NCI-H2029 (cell line): ENCODE measurements around the gene CRK.
"Not testable (repeated sequence)": the region's sequence is repeated elsewhere in the genome, so short reads cannot be mapped to it uniquely, and the experiment has no call there.

ENCODE experiments used
- DNase-seq: peaks from one replicate; lab custom pipeline; 2025; lab: John Stamatoyannopoulos, UW

The CRK gene

DNA sequence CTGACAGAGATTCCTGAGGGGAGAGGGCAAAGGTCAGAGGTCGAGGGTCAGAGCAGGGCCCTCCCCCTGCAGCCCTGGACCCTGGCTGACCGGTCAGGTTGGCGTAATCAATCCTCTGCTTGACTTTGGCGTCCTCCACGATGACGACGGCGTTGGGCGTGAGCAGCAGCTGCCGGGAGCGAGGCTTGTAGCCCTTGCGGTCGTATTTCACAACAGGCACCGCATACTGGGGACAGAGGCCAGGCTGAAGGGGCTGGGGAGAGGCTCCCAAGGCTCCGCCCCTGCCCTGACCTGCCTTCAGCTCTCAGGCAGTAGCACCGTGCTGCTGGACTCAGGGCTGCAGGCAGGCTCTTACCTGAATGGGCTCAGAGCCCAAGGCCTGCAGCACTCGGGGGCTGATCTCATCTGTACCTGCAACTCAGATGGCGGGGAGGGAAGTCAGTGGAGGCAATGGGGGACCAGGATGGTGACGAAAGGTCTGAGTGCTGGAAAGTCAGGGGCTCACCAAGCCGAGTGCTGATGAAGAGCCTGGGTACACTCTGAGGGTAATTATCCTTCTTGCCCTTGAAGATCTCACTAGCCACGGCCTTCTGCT, 12.0 kb upstream of the CRK start:
- DNase-seq, result no peak

DNA sequence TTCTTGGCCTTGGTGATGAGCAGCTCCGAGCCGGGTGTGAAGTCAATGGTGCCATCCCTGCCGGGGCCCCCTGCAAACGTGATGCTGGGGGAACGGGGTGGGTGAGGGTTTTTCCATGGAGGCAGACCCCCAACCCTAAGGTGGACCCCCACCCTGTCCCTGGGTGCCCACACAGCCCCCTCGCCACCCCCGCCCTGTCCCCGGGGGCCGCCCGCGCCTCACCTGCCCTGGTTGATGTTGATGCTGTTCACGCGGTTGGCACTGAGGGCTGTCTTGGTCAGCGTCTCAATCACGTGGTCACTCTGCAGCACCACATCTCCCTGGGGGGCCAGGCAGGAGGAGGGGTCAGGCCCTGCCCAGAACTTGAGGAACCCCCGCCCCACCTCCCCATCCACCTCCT, 11.2 kb upstream of the CRK start:
- DNase-seq, result no peak

DNA sequence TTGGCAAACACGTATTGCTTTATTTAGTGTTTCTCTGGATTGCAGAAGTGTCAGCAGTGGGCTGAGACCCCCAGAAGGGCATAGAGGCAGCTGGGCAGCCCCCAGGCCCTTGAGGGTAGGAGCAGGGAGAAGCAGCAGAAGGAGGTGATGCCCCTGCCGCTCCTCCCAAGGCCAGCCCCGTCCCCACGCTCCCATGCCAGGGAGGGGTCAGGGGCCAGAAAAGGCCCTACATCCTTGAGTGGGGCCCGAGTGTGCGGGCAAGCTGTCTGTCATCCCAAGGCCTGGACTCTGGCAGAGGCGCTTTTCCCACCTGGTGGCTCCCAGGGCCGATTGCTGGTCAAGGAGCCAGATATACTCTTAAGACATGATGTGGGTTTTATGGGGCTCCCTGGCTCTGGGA, 8.2 kb upstream of the CRK start:
- DNase-seq, result no peak

DNA sequence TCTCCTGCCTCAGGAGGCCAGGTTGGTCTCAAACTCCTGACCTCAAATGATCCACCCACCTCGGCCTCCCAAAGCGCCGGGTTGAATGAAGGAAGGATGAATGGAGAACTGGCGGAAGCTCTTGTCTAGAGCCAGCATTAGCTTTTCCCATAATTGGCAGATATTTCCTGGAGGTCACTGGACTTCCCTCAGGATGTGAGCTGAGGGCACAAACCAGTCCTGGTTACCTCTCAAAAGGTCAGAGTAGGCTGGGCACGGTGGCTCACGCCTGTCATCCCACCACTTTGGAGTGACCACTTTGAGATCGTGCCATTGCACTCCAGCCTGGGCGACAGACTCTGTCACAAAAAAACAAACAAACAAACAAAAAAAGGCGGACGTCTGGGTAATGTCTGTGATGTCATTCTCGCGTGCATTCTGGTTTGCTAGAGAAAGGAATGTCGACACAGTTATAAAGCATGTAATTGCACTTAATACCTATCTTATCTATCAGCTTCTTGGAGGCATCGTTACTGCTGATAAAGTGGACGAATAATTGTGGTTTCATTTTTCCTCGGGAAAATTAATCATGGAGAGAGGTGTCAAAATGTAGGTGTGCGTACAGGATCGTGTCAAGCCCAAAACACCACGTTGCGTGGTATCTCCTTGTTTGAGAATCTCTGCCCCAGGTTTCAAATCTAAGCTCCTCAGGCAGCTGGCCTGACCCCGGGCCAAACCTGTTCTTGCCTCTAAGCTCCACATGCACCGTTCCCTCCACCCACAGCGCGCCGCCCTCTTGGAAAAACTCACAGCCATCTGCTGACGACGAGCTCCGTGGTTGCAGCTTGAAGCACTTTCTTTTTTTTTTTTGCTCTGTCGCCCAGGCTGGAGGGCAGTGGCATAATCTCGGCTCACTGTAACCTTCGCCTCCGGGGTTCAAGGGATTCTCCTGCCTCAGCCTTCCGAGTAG, 6.4 kb upstream of the CRK start:
- peak; percentile 47 for DNase-seq

DNA sequence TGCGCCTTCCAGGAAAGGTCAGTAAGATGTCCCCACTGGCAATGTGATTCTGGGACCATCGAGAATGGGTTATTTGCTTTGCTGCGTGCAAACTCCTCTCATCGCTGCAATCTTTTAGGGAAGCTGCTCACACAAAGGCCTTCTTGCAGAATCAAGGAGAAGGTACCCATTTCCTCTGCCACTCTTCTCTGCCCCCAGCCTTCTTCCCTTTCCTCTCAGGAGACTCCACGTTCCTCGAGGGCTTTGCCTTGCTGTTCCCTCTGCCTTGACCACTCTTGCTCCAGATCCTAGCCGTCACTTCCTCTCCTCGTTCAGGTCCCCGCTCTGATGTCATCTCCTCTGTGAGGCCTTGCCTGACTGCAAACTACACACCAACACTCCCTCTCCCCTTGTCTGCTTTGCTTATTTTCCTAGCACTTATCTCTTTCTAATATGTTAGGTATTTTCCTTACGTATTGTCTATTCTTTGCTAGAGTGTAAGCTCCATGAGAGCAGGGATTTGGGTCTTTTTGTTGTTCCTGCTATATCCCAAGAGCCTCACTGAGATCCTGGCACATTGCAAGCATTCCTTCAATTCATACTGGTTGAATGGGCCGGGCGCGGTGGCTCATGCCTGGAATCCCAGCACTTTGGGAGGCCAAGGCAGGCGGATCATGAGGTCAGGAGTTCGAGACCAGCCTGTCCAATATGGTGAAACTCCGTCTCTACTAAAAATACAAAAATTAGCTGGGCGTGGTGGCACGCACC, 5.3 kb upstream of the CRK start:
- DNase-seq, result no peak

DNA sequence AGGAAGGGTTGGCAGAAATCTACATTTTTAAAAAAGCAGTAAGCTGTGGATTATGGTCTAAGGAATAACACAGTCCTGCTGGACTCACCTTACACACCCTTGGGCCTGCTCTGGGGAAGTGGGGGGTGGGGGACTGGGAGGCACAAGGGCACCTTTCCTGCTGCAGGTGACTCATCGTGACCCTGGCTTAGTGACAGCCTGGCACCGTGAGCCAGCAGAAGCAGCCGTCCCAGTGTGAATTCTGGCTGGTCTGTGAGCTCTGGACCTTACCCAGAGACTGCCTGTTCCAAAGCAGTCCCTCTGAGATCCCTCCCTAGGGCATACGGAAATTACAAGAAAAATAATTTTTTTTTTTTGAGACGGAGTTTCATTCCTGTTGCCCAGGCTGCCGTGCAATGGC, 4.2 kb upstream of the CRK start:
- no peak for DNase-seq

DNA sequence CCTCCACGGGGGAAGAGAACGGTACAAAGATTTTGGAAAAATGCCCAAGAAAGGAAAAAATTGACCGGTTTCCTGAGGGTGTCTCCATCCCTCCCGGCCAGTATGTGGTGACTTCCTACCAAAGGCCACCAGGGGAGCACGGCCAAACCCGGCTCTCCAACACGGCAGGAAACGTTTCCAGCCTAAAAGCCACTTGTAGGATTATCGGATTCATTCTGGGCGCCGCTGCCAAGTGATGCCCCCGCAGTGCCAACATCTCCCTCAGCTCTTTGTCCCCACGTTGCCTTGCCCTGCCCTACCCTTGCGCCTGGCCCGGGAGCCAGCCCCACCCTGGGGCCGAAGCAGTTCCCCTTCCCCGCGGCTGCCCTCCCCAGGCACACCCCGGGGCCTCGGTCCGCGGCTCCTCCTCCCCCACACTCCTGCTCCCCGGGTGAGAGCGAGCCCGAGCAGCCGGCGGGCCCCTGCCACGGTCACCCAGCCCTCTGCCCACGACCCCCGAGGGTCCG, 688 bp downstream of the CRK start:
- no peak for DNase-seq

DNA sequence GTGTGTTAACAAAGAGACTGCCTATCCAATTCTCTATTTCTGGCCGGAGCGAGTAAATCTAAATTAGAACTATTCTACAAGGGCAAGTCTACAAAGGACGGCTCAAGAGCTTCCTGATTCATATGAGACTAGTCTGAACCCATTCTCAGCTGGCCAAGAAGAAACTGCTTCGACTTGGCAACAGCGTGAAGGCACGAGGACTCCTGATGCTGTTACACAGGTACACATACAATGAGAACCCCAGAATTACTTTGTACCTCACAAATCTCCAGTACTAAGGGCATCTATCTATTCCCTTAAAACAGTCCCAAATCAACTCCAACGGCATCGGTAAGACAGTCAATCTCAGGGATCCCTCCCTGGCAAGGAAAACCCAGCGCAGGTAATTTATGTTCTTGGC, 1.5 kb downstream of the CRK start:
- DNase-seq, result no peak

DNA sequence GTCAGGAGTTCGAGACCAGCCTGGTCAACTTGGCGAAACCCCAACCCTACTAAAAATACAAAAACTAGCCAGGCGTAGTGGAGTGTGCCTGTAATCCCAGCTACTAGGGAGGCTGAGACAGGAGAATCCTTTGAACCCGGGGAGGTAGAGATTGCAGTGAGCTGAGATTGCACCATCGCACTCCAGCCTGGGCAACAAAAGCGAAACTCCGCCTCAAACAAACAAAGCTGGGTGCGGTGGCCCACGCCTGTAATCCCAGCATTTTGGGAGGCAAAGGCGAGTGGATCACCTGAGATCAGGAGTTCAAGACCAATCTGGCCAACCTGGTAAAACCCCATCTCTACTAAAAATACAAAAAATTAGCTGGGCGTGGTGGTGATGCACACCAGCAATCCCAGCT, 2.3 kb downstream of the CRK start:
- DNase-seq, result not testable (repeated sequence)

DNA sequence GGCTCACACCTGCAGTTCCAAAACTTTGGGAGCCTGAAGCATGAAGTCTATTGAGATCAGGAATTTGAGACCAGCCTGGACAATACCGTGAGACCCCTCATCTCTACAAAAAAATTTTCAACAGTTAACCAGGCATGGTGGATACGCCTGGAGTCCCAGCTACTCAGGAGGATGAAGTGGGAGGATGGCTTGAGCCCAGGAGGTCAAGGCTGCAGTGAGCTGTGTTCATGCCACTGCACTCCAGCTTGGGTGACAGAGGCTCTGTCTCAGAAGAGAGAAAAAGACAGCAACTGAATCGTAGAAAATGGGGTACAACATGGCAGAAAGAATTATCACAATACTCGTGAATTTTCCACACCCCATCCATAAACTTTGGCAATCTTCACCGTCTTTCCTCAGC, 3.2 kb downstream of the CRK start:
- no peak for DNase-seq

DNA sequence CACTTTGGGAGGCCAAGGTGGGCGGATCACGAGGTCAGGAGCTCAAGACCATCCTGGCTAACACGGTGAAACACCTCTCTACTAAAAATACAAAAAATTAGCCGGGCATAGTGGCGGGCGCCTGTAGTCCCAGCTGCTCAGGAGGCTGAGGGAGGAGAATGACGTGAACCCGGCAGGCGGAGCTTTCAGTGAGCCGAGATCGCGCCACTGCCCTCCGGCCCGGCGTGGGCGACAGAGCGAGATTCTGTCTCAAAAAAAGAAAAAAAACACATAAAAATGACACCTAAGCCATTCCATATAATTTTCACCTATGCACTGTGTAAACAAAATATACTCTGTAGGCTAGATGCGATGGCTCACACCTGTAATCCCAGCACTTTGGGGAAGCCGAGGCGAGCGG, 5.8 kb downstream of the CRK start:
- not testable (repeated sequence) for DNase-seq

DNA sequence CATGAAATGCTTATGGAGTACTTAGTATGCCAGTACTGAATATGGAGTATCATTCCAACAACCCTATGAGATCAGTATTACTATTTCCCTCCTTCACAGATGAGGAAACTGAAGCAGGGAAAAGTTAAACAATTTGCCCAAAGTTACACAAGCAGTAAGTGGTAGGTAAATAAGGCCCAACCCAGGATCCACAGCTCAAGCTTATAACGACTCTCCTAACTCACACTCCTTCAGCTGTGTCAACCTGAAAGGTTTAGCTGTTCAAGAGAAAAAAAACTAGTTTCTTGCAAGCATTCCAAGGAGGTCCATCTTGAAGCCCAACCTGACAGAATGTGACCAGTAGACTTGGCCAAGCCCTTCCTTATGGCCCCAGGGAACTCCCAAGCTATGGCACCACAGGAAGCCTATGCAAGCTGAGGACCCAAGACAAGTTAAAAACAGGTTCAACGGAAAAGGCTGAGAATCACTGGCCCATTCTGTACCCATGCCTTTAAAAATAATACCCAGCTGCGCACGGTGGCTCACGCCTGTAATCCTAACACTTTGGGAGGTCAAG, 6.5 kb downstream of the CRK start:
- no peak for DNase-seq

DNA sequence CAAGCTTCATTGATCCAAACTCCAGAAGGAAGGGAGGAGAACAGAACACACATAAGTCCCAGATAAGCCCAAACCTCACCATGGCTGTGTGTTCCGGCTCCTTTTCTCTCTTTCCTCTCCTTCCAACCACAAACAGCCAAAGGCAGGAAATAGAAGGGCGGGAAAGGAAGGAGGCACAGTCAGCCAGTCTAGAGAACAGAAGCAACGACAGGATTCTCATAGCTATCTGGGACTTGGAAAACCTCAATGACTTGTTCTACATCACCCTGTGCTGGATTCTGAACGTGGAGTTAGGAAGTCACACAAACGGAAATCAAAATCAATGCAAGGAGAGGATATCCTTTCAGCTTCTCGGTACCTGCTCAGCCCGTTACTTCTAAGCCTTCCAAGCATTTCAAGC, 9.0 kb downstream of the CRK start:
- no peak for DNase-seq

DNA sequence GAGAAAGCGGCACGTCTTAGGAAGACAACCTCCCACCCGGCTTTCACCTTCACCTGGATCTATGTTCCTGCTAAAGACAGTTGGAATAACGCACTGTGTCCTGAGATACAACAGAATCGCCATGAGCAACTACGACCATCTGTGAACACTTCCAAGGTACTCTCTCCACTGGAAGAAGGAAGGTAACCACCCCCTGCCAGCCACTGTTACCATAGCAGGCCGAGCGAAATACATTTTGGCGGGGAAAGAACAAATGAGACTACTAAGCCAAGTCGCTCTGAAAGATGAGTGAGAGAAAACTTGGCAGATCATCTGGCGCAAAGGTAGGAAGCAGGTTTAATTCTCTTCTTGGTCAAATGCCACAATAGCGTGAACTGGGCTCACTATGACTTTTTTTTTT, 9.8 kb downstream of the CRK start:
- no peak for DNase-seq

DNA sequence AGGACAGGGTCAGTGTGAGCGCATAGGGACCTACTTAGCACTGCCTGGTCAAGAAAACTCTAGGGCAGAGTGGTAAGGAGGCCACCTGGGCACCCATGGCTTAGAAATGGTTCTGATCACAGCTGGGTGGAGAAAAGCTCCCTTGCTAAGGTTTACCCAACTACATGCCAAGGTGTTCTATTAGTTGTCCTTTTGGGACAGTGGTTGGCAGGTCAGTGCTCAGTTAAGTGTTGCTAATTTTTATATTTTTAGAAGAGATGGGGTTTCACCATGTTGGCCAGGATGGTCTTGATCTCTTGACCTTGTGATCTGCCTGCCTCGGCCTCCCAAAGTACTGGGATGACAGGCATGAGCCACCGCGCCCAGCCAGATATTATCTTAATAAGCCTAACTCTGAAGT, 10.3 kb downstream of the CRK start:
- not testable (repeated sequence) for DNase-seq

DNA sequence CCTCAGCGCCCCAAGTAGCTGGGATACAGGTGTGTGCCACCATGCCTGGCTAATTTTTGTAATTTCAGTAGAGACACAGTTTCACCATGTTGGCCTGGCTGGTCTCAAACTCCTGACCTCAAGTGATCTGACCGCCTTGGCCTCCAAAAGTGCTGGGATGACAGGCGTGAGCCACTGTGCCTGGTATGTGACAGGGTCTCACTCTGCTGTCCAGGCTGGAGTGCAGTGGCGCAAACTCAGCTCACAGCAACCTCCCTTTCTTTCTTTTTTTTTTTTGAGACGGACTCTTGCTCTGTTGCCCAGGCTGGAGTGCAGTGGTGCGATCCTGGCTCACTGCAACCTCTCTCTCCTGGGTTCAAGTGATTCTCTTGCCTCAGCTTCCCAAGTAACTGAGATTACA, 13.3 kb downstream of the CRK start:
- not testable (repeated sequence) for DNase-seq

DNA sequence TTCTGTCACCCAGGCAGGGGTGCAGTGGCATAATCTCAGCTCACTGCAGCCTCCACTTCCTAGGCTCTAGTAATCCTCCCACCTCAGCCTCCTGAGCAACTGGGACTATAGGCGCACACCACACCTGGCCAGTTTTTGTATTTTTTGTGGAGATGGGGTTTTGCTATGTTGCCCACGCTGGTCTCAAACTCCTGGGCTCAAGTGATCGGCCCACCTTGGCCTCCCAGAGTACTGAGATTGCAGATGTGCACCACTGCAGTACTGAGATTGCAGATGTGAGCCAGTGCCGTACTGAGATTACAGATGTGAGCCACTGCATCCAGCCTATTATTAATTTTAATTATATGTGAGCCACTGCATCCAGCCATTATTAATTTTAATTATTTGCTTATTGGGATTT, 13.8 kb downstream of the CRK start:
- no peak for DNase-seq

DNA sequence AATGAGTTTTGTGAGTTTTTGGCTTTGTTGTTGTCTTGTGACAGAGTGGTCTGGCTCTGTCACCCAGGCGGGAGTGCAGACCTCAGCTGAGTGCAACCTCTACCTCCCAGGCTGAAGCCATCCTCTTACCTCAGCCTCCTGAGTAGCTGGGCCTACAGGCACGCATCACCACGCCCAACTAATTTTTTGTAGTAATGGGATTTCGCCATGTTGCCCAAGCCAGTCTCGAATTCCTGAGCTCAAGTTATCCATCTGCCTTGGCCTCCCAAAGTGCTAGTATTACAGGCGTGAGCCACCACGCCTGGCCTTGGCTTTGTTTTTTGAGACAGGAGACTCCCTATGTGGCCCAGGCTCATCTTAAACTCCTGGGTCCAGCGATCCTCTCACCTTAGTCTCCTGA, 15.1 kb downstream of the CRK start:
- DNase-seq, result no peak

DNA sequence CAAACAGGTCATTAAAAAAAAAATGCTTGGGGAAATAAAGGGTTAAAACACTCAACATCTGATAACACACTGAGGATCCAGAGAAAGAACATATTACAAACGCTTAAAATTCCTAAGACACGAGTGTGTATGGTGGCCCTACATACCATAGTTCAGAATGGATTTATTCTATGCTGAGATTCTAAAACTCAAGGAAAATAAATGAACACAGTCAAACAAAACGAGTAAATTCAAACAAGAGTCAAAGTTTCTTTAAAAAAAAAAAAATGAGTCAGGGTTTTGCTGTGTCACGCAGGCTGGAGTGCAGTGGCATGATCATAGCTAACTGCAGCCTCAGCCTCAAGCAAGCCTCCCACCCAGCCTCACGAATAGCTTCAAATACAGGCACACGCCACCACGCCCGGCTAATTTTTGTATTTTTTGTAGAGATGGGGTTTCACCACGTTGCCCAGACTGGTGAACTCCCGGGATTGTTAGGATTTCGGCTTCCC, 17.4 kb downstream of the CRK start:
- no peak for DNase-seq

DNA sequence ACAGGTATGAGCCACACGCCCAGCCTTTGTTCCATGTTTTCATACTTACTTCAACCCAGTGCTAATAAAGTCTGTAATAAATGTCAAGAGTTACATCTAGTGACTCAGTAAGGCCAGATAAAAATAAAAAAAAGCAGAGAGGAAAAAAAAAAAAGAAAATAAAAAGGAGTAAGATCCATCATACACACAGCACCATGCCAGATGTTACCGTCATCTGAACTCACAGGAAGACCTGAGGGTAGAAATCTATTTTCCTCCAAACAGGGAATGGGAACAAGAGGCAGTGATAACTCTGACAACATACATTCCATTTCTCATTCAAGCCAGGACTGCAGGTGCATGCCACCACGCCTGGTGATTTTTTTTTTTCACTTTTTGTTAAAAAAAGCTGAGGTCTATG, 20.7 kb downstream of the CRK start:
- DNase-seq, result no peak

DNA sequence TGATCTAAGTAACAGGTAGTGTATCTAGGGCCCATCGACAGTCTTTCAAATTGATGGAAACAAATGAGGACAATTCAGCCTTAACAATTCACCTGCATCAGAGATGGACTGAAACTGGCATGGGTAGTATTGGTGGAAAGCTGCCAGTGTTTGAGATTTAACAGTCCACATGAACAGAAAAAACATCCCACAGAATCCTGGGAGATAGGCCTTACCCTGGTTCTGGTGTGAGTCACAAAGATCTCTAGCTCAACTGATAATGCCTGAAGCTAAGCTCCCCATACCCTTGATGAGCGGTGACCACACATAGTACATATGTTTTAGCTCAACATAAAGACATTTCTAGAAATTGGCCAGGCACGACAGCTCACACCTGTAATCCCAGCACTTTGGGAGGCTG, 21.9 kb downstream of the CRK start:
- DNase-seq, result no peak

DNA sequence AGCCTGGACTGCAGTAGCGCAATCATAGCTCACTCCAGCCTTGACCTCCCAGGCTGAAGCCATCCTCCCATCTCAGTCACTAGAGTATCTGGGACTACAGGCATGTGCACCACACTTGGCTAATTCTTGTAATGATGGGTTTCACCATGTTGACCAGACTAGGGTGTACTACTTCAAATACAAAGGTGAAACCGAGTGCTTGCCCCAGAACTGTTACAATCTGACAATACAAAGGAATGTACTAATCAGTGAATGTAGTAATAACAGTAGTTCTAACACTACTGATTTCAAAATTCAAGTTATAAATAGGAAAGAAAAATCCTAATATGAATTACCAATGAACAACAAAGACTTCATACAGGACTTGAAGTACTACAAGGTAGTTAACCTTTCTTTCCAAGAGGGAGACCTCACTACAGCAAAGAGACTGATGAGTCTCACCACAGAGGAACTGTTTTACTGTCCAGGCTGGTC, 24.4 kb downstream of the CRK start:
- no peak for DNase-seq
